Measurements from ENCODE around the gene GALNT17.
"Not testable (repeated sequence)": the region's sequence is repeated elsewhere in the genome, so short reads cannot be mapped to it uniquely, and the experiment has no call there.

GALNT17 gene

DNA sequence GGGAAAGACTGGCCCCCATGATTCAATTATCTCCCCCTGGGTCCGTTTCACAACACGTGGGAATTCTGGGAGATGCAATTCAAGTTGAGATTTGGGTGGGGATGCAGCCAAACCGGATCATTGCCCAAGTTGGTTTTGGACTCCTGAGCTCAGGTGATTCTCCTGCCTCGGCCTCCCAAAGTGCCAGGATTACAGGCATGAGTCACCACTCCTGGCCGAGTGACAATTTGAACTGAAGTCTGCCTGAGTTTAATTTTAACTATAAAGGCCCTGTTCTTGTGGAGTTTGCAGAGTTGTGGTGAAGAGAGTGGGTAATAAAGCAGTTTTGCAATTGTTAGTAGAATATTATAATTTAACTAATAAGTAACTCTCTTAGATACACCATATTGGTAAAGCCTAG, 78.3 kb downstream of the GALNT17 start:
- Histone ChIP-seq H3K9ac (no peak overlapping the region), H3K4me2 (no peak overlapping the region), H3K27me3 (no peaks in the 10 kb centered on the region), H3K27ac (no peak overlapping the region), H3K4me3 (no peak overlapping the region), H3K4me1 (no peaks in the 10 kb centered on the region), H3K36me3 (no peaks in the 10 kb centered on the region), H4K20me1 (no peaks in the 10 kb centered on the region), H3K9me3 (replicated peaks in 1 of 11) (peaks cover 12 to 22% (median 17%) of the 10 kb centered on the region in 11 experiments; a peak in 18 of 22 replicates)
- TF ChIP-seq Cebpa-rat (IDR thresholded peaks at IDR 0.05) = no peak

DNA sequence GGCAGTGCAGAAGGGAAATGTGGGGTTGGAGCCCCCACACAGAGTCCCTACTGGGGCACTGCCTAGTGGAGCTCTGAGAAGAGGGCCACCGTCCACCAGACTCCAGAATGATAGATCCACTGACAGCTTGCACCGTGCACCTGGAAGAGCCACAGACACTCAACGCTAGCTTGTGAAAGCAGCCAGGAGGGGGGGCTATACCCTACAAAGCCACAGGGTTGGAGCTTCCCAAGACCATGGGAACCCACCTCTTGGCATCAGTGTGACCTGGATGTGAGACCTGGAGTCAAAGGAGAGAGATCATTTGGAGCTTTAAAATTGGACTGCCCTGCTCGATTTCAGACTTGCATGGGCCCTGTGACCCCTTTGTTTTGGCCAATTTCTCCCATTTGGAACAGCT, 80.5 kb downstream of the GALNT17 start:
- not testable (repeated sequence) for H3K27ac ChIP-seq, H3K4me3 ChIP-seq, H3K9ac ChIP-seq, H3K4me2 ChIP-seq, H4K20me1 ChIP-seq, H3K36me3 ChIP-seq, H3K4me1 ChIP-seq, H3K27me3 ChIP-seq
- H3K9me3 ChIP-seq (replicated peaks in 1 of 11) = peaks cover 12 to 22% (median 17%) of the 10 kb centered on the region in 11 experiments; a peak in 18 of 22 replicates

DNA sequence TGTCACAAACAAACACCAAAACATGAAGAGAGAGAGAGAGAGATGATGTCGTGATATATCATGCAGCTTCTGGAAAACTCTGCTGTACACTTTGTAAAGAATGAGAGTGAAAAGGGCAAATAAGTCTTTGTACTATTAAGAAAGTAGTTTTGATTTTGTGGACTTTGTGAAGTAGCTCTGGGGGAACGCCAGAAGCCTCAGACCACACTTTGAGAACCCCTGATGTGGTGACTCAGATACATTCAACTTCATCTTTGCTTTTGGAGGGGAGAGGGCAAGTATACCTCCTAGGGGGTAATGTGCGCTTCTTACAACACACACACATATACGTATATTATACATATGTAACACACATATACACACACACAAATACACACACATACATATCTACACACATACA, 84.3 kb downstream of the GALNT17 start:
- H3K4me1 ChIP-seq = no peaks in the 10 kb centered on the region
- H3K27me3 ChIP-seq = no peaks in the 10 kb centered on the region
- no peak overlapping the region for H3K9ac ChIP-seq
- no peak overlapping the region for H3K27ac ChIP-seq
- no peaks in the 10 kb centered on the region for H4K20me1 ChIP-seq
- TF ChIP-seq Cebpa-rat (IDR thresholded peaks at IDR 0.05) = no peak
- no peak overlapping the region for H3K4me2 ChIP-seq
- no peak overlapping the region for H3K4me3 ChIP-seq
- H3K9me3 ChIP-seq (replicated peaks in 1 of 11) = peaks cover 32 to 49% (median 40%) of the 10 kb centered on the region in 11 experiments
- no peaks in the 10 kb centered on the region for H3K36me3 ChIP-seq

DNA sequence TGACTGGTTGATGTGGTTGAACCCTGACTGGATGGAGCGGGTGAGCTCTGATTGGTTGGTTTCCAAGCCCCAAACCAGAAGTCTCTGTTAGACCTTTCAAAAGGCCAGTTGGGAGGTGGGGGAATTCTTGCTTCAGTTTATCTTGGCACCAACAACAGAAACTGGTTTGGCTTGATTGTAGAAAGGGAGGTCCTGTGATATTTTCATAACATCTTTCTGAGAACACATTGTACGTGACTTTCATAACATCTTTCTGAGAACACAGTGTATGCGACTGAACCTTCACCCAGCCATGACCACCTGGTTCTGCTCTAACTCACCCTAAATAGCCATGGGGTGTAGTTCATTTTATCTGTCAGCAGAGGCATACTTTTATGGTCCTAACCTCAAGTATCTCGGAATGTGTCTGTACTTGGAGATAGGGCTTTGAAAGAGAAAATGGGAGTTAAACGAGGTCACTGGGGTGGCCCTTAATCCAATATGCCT, 88.3 kb downstream of the GALNT17 start:
- Histone ChIP-seq H3K36me3 (no peaks in the 10 kb centered on the region), H4K20me1 (no peaks in the 10 kb centered on the region), H3K27ac (no peak overlapping the region), H3K9ac (no peak overlapping the region), H3K9me3 (replicated peaks in 1 of 11) (peaks cover 23 to 34% (median 27%) of the 10 kb centered on the region in 11 experiments), H3K4me2 (no peak overlapping the region), H3K4me1 (no peaks in the 10 kb centered on the region), H3K4me3 (no peak overlapping the region), H3K27me3 (no peaks in the 10 kb centered on the region)
- TF ChIP-seq Cebpa-rat (IDR thresholded peaks at IDR 0.05) = no peak

DNA sequence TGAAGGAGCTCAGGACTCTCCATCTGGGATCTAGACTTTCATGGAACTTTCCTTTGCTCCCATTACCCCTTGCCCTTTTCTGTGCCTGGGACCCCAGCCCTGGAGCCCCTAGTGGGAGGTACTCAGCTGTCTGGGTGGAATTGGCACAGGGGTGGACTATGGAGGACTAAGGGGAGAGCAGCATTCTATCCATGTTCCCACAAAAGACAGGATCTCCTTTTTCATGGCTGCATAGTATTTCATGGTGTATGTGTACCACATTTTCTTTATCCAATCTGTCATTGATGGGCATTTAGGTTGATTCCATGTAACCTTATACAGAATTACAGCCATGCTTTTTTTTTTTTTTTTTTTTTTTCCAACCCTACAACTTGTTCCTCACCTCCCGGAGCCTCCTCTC, 89.1 kb downstream of the GALNT17 start:
- H3K4me1 ChIP-seq = no peaks in the 10 kb centered on the region
- H3K27ac ChIP-seq = no peak overlapping the region
- H3K36me3 ChIP-seq = no peaks in the 10 kb centered on the region
- no peak overlapping the region for H3K9ac ChIP-seq
- no peaks in the 10 kb centered on the region for H3K27me3 ChIP-seq
- H3K4me2 ChIP-seq = no peak overlapping the region
- no peaks in the 10 kb centered on the region for H4K20me1 ChIP-seq
- no peak overlapping the region for H3K4me3 ChIP-seq
- no peak for TF ChIP-seq Cebpa-rat (IDR thresholded peaks at IDR 0.05)
- H3K9me3 ChIP-seq (replicated peaks in 1 of 11) = peaks cover 23 to 34% (median 27%) of the 10 kb centered on the region in 11 experiments

DNA sequence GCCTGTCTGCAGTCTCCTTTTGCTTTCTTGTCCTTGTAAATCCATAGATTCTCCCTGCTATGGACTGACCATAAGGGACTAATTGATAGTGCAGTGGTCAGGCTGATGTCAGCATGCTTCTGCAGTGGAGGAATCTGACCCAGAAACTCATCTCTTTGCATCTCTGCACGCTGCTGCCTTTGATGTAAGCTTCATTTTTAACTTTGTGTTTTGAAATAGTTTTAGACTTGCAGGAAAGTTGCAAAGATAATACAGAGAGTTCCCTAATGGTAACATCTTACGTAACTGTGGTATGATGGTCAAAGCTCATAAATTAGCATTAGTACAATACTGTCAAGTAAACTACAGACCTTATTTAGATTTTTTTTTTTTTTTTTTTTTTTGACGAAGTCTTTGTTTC, 89.6 kb downstream of the GALNT17 start:
- H3K4me3 ChIP-seq = no peak overlapping the region
- H3K9ac ChIP-seq = no peak overlapping the region
- no peak for TF ChIP-seq Cebpa-rat (IDR thresholded peaks at IDR 0.05)
- H4K20me1 ChIP-seq = no peaks in the 10 kb centered on the region
- H3K27me3 ChIP-seq = no peaks in the 10 kb centered on the region
- H3K4me2 ChIP-seq = no peak overlapping the region
- H3K27ac ChIP-seq = no peak overlapping the region
- H3K36me3 ChIP-seq = no peaks in the 10 kb centered on the region
- H3K4me1 ChIP-seq = no peaks in the 10 kb centered on the region
- H3K9me3 ChIP-seq (replicated peaks in 1 of 11) = peaks cover 23 to 34% (median 27%) of the 10 kb centered on the region in 11 experiments

DNA sequence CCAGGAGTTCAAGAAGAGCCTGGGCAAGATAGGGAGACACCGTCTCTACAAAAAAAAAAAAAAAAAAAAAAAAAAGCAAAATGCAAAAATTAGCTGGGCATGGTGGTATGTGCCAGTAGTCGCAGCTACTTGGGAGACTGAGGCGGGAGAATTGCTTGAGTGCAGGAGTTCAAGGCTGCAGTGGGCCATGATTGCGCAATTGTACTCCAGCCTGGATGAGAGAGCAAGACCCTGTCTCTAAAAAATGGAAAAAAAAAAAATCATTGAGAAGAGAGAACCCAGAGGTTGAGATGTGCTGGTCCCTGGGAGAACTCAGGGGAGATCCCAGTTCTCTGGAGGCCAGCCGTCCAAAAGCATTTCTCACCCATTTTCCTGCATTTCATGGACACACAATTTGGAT, 95.2 kb downstream of the GALNT17 start:
- Histone ChIP-seq H3K36me3 (no peaks in the 10 kb centered on the region), H4K20me1 (no peaks in the 10 kb centered on the region), H3K4me1 (no peaks in the 10 kb centered on the region), H3K27me3 (no peaks in the 10 kb centered on the region), H3K4me2 (no peak overlapping the region), H3K9me3 (replicated peaks in 1 of 11) (peaks cover 7 to 42% (median 23%) of the 10 kb centered on the region in 11 experiments; a peak in 17 of 22 replicates), H3K9ac (no peak overlapping the region), H3K4me3 (no peak overlapping the region), H3K27ac (no peak overlapping the region)
- peak in 9 of 11 experiments; percentile 46 to 90 (median 67); a peak in 15 of 22 replicates for TF ChIP-seq Cebpa-rat (IDR thresholded peaks at IDR 0.05)

DNA sequence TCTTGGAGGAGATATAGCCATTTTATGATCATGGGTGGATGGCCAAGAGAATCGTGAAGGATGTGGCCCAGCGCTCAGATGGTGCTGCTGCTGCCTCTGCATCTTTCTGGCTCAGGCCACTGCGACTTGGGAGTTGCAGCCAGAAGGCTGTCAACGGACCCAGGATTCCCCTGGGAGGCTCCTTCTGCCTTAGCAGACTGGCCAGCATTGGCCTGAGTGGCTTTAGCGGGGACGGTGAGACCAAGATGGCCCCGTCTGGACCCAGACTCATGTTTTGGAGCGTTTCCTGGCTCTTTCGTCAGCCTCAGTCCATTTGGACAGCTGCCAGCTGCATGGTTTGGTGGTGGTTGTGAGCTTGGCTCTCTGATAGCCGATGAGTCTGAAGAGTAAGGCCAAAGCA, 97.2 kb downstream of the GALNT17 start:
- no peak overlapping the region for H3K4me2 ChIP-seq
- TF ChIP-seq Cebpa-rat (IDR thresholded peaks at IDR 0.05) = no peak
- no peaks in the 10 kb centered on the region for H3K36me3 ChIP-seq
- no peaks in the 10 kb centered on the region for H4K20me1 ChIP-seq
- H3K27ac ChIP-seq = no peak overlapping the region
- H3K9ac ChIP-seq = no peak overlapping the region
- H3K4me1 ChIP-seq = no peaks in the 10 kb centered on the region
- H3K9me3 ChIP-seq (replicated peaks in 1 of 11) = peaks cover 7 to 49% (median 23%) of the 10 kb centered on the region in 11 experiments; a peak in 17 of 22 replicates
- H3K27me3 ChIP-seq = no peaks in the 10 kb centered on the region
- no peak overlapping the region for H3K4me3 ChIP-seq

DNA sequence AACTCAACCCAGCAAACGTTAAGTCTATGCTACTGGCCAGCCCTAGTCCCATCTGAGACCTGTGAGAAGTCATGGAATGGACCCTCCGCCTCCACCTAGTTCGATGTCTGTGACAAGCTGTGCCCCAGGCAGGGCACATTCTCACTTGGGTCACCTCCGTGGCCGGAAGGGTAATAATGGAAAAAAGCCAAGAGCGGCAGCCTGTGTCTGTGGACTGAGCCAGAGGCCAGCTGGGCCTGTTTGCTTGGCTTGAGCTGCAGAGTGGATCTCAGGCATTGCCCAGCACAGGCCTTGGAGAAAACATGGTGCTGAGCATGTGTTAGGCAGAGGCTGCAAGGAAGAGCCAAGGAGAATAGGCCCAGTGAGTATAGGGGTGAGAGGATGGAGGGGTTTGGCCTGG, 97.8 kb downstream of the GALNT17 start:
- H3K4me3 ChIP-seq = no peak overlapping the region
- no peak for TF ChIP-seq Cebpa-rat (IDR thresholded peaks at IDR 0.05)

DNA sequence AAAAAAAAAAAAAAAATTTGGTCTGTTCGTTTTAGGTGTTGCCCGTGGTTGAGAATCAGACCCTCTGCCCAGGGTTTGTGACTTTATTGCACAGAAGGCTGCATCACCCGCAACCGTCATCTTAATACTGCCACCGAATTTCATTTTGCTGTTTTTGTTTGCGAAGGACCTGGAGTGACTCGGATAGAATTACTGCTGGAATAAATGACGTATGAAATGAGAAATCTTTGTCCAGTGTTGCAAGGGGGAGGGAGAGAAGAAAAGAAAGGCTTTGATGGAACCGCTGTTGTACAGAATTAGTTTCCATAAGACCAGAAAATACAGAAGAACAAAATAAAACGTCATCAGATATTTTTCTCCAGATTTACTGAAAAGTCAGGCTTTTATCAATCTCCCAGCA, 103.3 kb downstream of the GALNT17 start:
- Histone ChIP-seq H4K20me1 (no peaks in the 10 kb centered on the region), H3K9me3 (replicated peaks in 1 of 11) (peaks cover 0 to 25% (median 14%) of the 10 kb centered on the region in 11 experiments; a peak in 14 of 22 replicates), H3K4me2 (no peak overlapping the region), H3K4me3 (no peak overlapping the region), H3K36me3 (no peaks in the 10 kb centered on the region), H3K27ac (no peak overlapping the region), H3K4me1 (no peaks in the 10 kb centered on the region), H3K27me3 (no peaks in the 10 kb centered on the region), H3K9ac (no peak overlapping the region)
- no peak for TF ChIP-seq Cebpa-rat (IDR thresholded peaks at IDR 0.05)

More for the DNA sequence above, 97.8 kb downstream of the GALNT17 start:
- Histone ChIP-seq H3K9me3 (replicated peaks in 1 of 11) (peaks cover 7 to 49% (median 23%) of the 10 kb centered on the region in 11 experiments; a peak in 17 of 22 replicates), H3K4me2 (no peak overlapping the region), H3K9ac (no peak overlapping the region), H3K36me3 (no peaks in the 10 kb centered on the region), H3K27me3 (no peaks in the 10 kb centered on the region), H4K20me1 (no peaks in the 10 kb centered on the region), H3K4me1 (no peaks in the 10 kb centered on the region), H3K27ac (no peak overlapping the region)

Measured in BLaER1 treated with 17β-estradiol and CSF1 and Interleukin-3, amounts not matched to agents 10 nM and 100 nM (cell line).